ENCODE data around the gene MED12L.

DNA sequence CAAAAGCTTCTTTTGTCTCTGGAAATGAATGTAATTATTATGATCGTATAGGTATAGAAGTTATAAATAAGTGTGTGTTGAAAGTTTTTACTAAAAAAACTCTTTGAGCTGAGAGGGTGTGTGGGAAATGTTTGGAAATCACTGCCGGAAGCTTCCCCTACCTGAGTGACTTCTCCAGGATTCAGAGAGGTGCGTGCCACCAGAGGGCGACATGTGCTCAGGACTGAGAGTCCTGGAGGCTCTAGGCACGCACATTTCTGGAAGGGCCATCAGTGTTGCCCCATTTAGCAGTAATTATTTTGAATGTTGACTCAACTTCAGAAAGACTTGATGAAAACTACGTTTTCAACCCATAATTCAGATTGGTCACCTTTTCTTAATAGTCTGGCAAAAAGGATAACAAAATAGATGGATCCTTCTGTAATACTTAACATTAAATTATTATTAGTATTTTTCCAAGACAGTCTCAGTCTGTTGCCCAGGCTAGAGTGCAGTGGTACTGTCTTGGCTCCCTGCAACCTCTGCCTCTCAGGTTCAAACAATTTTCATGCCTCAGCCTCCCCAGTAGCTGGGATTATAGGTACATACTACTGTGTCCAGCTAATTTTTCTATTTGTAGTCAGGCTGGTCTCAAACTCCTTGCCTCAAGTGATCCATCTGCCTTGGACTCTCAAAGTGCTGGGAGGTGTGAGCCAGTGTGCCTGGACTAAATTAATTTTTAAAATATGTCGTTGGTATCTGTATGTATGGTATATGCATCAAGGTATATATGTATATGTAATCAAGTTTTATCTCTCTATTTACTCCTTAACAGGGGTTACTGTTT, 83.0 kb downstream of the MED12L start:
- TF ChIP-seq, protein P1, sequence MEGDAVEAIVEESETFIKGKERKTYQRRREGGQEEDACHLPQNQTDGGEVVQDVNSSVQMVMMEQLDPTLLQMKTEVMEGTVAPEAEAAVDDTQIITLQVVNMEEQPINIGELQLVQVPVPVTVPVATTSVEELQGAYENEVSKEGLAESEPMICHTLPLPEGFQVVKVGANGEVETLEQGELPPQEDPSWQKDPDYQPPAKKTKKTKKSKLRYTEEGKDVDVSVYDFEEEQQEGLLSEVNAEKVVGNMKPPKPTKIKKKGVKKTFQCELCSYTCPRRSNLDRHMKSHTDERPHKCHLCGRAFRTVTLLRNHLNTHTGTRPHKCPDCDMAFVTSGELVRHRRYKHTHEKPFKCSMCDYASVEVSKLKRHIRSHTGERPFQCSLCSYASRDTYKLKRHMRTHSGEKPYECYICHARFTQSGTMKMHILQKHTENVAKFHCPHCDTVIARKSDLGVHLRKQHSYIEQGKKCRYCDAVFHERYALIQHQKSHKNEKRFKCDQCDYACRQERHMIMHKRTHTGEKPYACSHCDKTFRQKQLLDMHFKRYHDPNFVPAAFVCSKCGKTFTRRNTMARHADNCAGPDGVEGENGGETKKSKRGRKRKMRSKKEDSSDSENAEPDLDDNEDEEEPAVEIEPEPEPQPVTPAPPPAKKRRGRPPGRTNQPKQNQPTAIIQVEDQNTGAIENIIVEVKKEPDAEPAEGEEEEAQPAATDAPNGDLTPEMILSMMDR (IDR thresholded peaks at IDR 0.05; ENCODE audit: poor library complexity, severe bottlenecking): peak; percentile 68
- TF ChIP-seq POLR2AphosphoS5 (IDR thresholded peaks at IDR 0.05) (no peak), EP300 (conservative IDR thresholded peaks at IDR 0.05; ENCODE audit: poor library complexity, severe bottlenecking) (no peak), EZH2 (IDR thresholded peaks at IDR 0.05; ENCODE audit: borderline replicate concordance, insufficient read depth, low read length, poor library complexity, severe bottlenecking) (no peak), MXI1 (conservative IDR thresholded peaks at IDR 0.05; ENCODE audit: poor library complexity, severe bottlenecking) (no peak), SMC3 (conservative IDR thresholded peaks at IDR 0.05; ENCODE audit: poor library complexity) (peak; percentile 76), TAF1 (IDR thresholded peaks at IDR 0.05; ENCODE audit: low read depth) (no peak), RAD21 (conservative IDR thresholded peaks at IDR 0.05) (peak; percentile 72)
- TF ChIP-seq, protein P2, sequence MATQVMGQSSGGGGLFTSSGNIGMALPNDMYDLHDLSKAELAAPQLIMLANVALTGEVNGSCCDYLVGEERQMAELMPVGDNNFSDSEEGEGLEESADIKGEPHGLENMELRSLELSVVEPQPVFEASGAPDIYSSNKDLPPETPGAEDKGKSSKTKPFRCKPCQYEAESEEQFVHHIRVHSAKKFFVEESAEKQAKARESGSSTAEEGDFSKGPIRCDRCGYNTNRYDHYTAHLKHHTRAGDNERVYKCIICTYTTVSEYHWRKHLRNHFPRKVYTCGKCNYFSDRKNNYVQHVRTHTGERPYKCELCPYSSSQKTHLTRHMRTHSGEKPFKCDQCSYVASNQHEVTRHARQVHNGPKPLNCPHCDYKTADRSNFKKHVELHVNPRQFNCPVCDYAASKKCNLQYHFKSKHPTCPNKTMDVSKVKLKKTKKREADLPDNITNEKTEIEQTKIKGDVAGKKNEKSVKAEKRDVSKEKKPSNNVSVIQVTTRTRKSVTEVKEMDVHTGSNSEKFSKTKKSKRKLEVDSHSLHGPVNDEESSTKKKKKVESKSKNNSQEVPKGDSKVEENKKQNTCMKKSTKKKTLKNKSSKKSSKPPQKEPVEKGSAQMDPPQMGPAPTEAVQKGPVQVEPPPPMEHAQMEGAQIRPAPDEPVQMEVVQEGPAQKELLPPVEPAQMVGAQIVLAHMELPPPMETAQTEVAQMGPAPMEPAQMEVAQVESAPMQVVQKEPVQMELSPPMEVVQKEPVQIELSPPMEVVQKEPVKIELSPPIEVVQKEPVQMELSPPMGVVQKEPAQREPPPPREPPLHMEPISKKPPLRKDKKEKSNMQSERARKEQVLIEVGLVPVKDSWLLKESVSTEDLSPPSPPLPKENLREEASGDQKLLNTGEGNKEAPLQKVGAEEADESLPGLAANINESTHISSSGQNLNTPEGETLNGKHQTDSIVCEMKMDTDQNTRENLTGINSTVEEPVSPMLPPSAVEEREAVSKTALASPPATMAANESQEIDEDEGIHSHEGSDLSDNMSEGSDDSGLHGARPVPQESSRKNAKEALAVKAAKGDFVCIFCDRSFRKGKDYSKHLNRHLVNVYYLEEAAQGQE (IDR thresholded peaks at IDR 0.05; ENCODE audit: borderline replicate concordance): no peak
